GM18909 (cell line): ENCODE data around the gene TNFAIP8.
A peak's percentile ranks its signal among the peaks of the same experiment; 100 is the strongest.

Experiments
- ATAC-seq: cut with Tn5 transposase; IDR thresholded peaks from one replicate; pipeline ENCODE4 v1.9.1; 2021; ENCODE audit warnings: mild to moderate bottlenecking; ENCODE audit not compliant: unreplicated experiment, poor library complexity

TNFAIP8 gene

GRCh38 chr5:119389288-119390030, 33.6 kb downstream of the TNFAIP8 start:
- ATAC-seq = peak; percentile 29

GRCh38 chr5:119390404-119390803, 34.6 kb downstream of the TNFAIP8 start:
- no peak for ATAC-seq

DNA sequence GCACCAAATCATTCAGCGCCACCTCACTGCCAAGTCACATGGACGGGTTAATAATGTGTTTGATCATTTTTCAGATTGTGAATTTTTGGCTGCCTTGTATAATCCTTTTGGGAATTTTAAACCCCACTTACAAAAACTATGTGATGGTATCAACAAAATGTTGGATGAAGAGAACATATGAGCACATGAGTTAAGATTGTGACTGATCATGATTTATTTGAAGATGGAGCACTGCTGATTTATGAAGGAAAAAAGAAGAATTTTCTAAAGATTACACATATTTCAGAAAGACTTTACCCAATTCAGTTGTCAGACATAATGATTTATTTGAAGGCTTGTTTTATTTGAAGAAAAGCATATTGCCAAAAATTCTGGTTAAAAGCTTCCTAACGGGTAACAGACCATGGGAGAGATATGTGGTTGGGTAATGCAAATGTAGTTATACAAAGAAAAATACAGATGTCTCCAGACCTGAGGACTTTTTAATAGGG, 37.4 kb downstream of the TNFAIP8 start:
- no peak for ATAC-seq

DNA sequence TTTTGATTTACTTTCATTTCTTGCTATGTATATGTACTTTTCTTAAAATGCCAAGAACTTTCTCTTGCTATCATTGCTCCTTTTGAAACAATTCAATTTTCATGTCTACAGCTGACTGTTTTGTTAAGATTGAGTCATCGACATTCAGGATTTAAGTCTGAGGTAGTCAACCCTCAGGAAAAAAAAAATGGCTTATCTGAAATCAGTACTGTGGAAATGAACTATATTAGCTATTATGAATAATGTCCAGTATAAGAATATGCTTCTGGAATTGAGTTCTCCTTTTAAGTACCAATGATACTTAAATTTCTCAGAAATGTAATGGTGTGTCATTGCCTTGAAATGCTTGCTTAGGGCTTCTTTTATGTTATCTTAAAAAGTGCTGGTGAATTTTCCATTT, 37.9 kb downstream of the TNFAIP8 start:
- no peak for ATAC-seq

DNA sequence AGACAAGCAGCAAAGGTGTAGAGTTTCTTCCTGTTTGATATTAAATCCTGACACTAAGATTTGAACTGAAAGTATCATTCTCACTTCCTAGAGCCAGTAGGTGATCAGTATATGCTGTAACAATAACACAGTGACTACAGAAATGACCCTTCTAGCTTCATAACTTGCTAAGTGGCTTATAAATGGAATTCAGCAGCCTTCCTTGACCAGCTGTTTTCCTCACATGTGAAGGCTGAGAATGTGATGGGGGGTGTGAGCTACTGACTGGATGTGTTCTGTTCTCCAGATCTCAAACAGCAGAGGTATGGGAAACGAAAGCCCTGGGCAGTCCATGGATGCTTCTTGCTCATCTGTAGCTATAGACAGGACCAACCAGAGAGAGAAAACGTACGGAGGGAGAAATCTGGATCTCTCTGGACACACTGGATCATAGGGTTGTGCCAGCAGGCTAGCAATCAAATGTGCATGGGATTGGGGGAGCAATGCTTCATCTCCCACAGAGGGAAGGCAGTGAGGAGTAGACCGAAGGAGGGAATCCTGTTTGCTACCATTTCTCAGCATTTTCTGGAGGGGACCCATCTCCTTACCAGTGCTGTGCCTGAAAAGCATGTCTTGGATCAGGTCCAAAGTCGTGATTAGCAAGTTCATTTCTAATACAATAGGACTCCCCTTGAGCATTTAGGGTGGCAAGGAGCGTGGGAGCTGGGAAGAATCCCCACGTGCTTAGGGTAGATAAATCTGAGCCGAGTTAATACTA, 39.4 kb downstream of the TNFAIP8 start:
- ATAC-seq = peak; percentile 60

- no peak for ATAC-seq
Measured at GRCh38 chr5:119396030-119396664, 40.3 kb downstream of the TNFAIP8 start.

GRCh38 chr5:119397518-119398380, 41.9 kb downstream of the TNFAIP8 start:
- ATAC-seq = peak; percentile 54

DNA sequence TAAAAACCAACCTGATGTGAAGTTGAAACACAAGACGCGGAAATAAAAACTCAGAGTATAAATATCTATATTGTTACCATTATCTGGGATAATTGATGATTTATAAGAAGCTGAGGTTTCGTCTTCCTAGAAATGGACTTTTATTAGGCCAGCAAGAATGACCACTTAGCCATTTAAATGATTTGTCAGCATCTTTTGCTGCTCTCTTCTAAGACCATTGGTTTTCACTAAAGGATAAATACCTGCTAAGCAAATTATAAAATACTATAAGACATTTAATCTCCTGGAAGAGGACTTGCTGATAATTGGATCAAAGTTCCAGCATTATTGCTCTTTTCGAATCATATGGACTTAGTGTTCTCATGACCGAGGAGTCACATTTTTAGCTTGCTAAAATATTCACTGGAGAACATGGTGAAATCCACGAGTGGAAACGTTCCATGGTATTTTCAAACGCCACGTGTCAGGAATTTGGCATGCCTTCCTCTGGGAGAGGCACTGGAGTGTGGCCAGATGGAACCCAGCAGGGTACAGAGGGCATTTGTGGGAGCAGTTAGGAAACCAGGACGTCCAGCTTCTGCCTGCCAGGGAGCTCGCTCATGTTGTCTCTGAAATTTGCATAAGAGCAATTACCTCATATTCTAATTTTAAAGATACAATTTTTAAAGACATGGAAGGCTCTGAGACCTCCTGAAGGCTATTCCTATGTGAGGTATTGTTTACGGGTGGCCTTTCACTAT, 43.1 kb downstream of the TNFAIP8 start:
- ATAC-seq = no peak

DNA sequence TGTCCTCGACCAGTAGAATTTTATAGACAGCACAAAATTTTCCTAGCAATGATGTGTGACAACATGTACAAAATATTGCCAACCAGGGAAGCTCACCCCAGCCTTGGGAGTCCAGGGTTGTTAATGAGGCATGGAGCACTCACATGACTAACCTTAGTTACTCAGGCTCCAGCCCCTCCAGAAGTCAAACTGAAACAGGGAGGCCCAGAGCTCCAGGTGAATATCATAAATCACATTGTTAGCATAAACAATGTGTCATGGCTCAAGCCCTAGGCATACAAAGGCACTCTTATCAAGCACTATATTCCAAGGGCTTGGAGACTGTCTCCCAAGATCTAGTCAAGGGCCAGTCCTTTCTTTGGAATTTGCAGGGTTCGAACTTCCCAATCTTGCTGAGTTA, 44.4 kb downstream of the TNFAIP8 start:
- ATAC-seq = no peak

DNA sequence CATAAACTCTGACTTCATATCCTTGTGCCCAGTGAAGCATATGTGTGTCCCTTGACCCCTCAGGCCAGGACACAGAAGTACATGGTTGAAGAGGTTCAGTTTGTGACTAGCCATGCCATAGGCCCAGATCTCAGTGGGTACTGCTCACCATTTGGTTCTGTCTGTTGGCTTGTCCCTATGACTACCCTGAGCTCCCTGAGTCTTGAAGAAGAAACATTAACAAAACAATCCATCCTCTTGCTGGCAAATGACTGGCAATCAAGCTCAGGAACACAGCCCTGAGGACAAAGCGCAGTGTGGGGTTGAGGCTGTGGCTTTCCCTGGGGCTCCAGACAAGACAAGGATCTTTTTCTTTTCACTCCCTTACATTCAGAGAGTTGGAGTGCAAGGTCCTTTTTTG, 46.3 kb downstream of the TNFAIP8 start:
- no peak for ATAC-seq

DNA sequence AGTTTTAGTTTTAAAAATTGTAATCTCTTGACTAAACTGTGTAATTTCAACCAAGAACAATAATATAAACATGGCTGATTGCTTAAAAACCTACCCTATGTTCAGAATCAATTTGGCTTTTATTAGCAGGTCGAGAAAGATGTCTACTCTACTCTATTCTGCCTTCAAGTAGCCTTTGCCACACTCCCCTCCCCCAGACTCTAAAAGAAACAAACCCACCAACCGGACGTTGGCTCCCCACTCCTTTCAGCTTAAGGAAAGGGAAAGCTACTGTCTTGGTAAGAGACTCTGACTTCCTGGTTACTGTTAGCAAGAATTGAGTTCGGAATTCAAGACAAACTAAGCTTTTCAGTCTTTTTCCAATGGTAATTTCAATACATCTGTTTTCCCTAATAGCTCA, 46.7 kb downstream of the TNFAIP8 start:
- no peak for ATAC-seq

DNA sequence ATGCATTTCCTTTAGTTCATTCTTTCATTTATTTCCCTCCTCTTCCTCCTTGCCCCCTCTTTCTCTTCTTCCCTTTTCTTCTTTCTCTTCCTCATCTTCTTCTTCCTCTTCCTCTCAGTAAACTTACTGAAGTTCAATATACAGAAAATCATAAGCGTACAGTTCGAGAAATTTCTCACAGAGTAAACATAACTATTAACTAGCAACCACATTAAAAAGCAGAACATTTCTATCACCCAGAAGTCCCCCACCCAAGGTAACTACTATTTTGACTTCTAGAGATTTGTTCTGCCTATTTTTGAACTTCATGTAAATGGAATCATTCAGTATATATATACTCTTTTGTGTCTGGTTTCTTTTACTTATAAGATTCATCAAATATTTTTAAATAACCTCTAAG, 48.2 kb downstream of the TNFAIP8 start:
- ATAC-seq = no peak

DNA sequence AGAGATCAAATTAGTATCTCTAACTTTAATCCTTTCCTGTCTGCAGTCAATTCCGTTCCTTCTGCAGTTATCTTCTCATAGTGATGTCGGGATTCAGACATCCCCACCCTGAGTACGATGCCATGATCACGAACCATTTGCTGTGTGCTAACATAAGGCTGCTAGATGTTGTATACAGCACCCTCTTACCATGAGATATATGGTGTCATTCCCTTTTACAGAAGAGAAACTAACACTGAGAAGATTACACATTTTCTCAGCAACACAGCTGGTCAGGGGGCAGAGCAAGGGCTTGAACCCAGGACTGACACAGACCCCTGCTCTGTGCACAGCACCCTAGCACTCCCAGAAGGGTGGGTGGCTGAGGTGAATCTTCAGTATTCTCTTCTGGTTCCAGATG, 49.6 kb downstream of the TNFAIP8 start:
- peak; percentile 33 for ATAC-seq

- ATAC-seq = no peak
Measured at GRCh38 chr5:119406551-119407110, 50.8 kb downstream of the TNFAIP8 start.

- peak; percentile 38 for ATAC-seq
Measured at GRCh38 chr5:119409235-119409815, 53.5 kb downstream of the TNFAIP8 start.

DNA sequence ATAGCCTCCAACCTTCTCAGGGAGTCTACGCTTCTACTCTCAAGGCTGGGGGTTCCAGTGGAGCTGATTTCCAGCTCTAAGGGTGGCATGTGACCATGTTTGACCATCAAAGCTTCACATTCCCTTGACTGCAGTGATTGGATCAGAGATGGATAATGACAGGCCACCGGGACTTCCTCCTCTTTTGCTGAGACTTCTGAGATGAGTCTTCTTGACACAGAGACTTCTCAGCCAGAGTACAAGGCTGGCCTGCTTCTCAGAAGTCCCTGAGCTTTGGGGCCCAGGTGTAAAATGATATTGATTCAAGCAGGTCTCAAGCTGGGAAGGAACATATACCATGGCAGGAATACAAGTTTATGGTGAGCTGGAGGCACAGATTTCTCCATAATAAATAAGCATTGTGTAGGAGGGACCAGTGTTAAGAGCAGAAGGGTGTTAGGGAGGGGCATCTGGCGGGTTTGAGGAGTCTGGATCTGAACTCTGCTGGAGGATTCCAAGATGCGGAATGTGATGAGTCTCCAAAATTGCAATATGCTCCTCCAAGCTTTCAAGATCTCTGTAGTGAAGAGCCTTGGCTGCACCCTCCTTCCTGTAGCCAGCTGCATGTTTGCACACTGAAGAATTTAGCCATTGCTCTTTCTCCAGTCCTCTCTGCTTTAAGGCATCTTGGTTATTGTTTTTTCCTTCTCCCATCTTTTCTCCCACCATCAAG, 54.8 kb downstream of the TNFAIP8 start:
- ATAC-seq = peak; percentile 38

DNA sequence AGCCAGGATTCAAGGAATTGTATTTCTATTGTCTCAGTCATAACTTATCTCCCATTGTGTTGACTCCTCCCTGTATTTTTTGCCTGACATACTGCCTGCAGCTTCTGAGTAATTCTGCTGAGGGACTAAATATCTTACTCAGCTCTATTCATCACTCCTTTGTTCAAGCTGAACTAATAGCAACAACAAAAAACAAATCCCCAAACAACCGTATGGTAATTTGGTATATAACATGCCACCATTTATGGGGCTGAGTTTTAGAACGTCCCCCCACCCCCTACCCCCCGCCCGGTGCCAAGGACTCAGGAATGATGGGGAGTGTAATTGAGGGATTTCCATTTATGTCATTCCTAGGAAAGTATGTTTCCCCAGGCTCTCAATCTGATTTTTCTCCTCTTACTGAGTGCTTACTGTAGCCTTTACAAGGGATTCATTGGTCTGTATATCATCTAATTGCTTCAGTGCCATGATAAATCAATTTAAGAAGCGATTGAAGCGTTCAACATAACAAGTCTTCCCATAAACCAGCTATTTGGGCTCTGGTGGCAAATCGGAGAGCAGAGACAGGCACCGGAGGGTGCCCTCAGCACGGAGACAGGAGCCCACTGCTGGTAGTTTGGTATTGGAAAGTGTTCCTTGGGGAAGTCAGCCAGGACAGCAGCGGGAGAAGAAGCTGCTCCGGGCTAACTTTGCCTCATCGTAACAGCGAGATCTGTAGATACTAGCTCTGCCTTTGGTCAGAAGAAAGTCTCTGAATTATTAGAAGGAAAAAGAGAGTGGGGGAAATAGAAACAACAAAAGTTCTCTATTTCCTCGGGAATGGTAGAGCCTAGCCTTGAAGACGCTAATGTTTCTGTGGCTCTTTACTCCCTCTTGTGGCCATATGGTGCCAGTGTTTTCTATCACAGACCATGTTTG, 55.8 kb downstream of the TNFAIP8 start:
- peak; percentile 72 for ATAC-seq
